Germinal center (tissue), 1 donor: ENCODE data around the gene MUC4.
"Not testable (repeated sequence)": the region's sequence is repeated elsewhere in the genome, so short reads cannot be mapped to it uniquely, and the experiment has no call there.

ENCODE experiments used
- DNase-seq: peaks from one replicate; pipeline ENCODE4 v3.0.0; 2012; ENCODE audit warnings: mixed read lengths, low spot score

The MUC4 gene

GRCh38 chr3:195717852-195718476 is 93.8 kb downstream of the MUC4 start:
- DNase-seq, result no peak

GRCh38 chr3:195717416-195717815 is 94.3 kb downstream of the MUC4 start:
- DNase-seq, result no peak

GRCh38 chr3:195715583-195716266 is 96.0 kb downstream of the MUC4 start:
- DNase-seq, result no peak

GRCh38 chr3:195715134-195715533 is 96.6 kb downstream of the MUC4 start:
- DNase-seq, result no peak

- no peak for DNase-seq
Measured at GRCh38 chr3:195714380-195715011, 97.2 kb downstream of the MUC4 start.

GRCh38 chr3:195713150-195713549 is 98.6 kb downstream of the MUC4 start:
- not testable (repeated sequence) for DNase-seq

GRCh38 chr3:195712535-195712910 is 99.2 kb downstream of the MUC4 start:
- DNase-seq, result not testable (repeated sequence)

GRCh38 chr3:195711813-195712534 is 99.8 kb downstream of the MUC4 start:
- DNase-seq, result no peak

GRCh38 chr3:195711091-195711812 is 100.5 kb downstream of the MUC4 start:
- not testable (repeated sequence) for DNase-seq

- not testable (repeated sequence) for DNase-seq
Measured at GRCh38 chr3:195710126-195710905, 101.4 kb downstream of the MUC4 start.

- DNase-seq, result no peak
Measured at GRCh38 chr3:195709676-195710085, 102.0 kb downstream of the MUC4 start.

- no peak for DNase-seq
Measured at GRCh38 chr3:195708626-195709481, 102.9 kb downstream of the MUC4 start.

GRCh38 chr3:195708061-195708460 is 103.7 kb downstream of the MUC4 start:
- no peak for DNase-seq

GRCh38 chr3:195705081-195705991 is 106.4 kb downstream of the MUC4 start:
- DNase-seq, result no peak

GRCh38 chr3:195704433-195704999 is 107.2 kb downstream of the MUC4 start:
- DNase-seq, result no peak

GRCh38 chr3:195703776-195704175 is 108.0 kb downstream of the MUC4 start:
- DNase-seq, result no peak

GRCh38 chr3:195701042-195701915 is 110.5 kb downstream of the MUC4 start:
- DNase-seq, result no peak

- no peak for DNase-seq
Measured at GRCh38 chr3:195700319-195700718, 111.4 kb downstream of the MUC4 start.
